DMS53 (cell line): ENCODE results near the gene BOD1L1.

Source experiments
- DNase-seq: peaks from one replicate; lab custom pipeline; 2025; lab: John Stamatoyannopoulos, UW

BOD1L1 gene

DNA sequence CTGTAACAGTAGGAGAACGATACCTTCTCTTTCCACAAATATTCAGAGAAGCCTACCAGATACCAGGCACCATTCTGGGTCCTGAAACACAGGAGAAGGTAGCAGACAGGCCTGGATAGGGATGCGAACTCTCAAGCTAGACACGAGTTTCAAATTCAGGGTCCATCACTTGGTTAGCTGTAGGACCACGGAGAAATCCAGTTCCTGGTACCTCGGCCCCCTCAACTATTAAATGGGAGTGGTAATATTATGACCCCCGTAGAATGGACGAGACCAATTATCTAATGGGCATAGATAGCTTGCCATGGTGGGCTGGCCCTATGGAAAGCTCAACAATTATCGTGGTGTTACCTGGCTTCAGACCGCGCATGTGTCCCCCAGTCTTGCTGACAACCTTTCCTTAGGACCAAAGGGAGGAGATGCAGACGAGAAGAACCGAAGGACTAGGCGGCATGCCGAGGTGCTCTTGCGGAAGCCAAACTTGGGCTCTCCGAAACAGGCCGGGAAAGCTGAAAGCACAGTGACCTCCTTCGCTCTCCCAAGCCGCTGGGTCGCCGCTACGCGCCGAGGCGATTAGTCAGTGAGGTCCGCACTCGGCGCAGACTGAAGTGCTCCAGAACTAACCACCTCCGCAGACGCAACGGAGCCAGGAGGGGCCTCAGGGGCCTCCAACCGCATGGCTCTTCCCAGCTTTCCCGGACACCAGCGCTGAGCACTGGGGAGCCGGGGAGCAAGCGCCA is 102.9 kb downstream of the BOD1L1 start:
- no peak for DNase-seq

DNA sequence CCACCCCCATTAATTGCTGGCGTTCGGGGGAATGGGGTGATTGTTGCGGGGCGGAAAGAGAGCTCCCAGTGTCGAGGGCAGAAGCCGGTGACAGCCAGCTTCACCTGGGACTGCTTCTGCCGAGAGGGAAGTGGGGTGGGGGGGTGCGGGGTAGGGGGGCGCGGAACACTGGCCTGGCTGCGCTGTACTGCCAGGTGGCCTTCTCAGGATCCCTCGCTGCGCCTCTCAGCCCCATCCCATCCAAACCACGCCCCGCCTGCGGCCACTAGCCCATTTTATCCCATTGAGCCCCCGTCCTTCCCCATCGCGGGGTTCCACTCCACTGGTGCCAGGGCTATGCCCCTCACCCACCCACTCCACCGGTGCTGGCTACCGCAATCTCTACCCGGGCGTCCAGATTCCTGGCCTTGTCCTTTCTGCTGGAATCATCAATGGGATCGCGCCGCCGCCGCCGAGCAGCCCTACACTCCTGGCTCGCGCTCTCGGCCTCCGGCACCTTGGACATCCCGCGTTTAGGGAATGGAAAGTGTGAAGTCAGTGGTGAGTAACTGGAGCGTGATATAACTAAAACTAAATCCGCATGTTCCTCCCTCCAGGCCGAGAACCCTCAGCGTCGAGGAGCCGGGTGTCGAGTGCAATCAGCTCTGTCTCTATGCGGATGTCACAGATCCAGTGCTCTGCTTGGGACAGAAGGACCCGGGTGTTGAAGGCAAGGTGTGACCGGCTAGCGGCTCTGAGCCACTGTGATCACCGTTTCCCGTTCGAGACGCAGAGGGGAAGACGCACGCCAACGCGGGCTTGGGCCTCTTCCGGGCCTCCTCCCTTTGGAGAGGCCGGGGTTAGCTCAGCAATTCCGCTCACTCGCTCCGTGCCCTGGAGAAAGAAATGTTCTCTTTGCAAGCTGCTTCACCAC is 103.7 kb downstream of the BOD1L1 start:
- peak; percentile 29 for DNase-seq

DNA sequence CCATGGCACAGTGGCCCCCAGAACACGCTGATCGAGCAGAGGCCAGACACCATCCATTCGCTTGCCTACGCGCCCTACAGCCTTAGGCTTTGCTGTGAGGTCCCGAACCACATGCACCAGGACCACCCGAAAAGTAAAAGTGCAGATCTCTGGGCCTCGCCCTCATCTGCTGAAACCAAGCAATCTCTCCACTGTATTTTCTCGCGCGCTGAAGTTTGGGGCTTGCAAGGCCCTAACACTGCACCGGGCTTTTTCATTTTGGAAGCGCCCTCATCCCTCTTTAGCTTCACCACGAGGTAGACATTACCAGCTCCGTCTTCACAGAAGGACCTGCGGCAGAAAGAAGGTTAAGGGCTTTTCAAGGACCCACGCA is 104.4 kb downstream of the BOD1L1 start:
- DNase-seq, result peak; percentile 39

GRCh38 chr4:13522282-13523104 is 105.0 kb downstream of the BOD1L1 start:
- peak; percentile 69 for DNase-seq

DNA sequence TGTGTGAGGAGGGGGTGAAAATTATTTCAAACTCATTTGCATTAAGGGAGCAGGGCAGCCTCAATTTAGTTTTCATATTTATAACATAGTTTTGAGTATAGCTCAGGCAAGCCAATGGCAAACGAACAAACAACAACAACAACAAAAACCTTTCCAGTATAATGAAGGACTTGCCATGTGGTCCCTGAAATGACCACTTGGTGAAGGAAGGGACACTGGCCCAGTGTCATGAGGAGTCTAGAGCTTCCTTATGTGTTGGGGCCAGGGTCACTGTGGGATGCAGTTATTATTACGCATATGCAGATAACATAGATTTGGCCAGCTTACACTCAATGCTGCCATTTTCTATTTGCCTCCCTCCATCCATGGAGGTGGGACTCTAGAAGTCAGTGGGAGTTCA is 106.5 kb downstream of the BOD1L1 start:
- DNase-seq, result peak; percentile 11
